GM19452 (cell line): Measurements from ENCODE around the gene YBX2.

Experiments
- ATAC-seq: cut with Tn5 transposase; IDR thresholded peaks from one replicate; pipeline ENCODE4 v1.9.1; 2021; ENCODE audit not compliant: unreplicated experiment

YBX2 gene

DNA sequence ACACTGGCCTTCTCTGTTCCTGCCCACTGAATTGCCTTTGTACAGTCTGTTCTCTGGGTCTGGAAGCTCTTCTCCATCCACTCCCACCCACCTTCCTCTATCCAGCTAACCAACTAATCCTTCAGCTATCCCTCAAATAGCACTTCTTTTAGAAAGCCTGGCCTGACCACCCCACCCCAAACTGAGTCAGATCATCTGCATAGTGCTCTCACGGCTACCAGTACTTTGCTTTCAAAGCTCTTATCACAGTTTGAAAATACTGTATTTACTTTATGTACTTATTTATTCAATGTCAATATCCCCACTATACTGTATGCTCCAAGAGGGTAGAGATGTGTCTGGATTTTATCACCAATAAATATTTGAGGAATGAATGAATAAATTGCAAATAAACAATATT, 27.7 kb downstream of the YBX2 start:
- no peak for ATAC-seq

DNA sequence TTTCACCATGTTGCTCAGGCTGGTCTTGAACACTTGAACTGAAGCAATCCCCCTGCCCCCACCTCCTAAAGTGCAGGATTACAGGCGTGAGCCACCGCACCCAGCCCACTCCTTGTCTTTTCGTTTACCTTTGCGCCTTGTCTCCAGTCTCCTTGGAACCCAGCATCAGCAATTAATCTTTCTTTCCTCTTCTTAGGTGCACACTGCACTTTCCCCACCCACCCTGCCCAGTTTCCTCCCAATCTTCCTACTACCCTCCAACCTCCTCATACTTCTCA, 30.7 kb downstream of the YBX2 start:
- no peak for ATAC-seq

DNA sequence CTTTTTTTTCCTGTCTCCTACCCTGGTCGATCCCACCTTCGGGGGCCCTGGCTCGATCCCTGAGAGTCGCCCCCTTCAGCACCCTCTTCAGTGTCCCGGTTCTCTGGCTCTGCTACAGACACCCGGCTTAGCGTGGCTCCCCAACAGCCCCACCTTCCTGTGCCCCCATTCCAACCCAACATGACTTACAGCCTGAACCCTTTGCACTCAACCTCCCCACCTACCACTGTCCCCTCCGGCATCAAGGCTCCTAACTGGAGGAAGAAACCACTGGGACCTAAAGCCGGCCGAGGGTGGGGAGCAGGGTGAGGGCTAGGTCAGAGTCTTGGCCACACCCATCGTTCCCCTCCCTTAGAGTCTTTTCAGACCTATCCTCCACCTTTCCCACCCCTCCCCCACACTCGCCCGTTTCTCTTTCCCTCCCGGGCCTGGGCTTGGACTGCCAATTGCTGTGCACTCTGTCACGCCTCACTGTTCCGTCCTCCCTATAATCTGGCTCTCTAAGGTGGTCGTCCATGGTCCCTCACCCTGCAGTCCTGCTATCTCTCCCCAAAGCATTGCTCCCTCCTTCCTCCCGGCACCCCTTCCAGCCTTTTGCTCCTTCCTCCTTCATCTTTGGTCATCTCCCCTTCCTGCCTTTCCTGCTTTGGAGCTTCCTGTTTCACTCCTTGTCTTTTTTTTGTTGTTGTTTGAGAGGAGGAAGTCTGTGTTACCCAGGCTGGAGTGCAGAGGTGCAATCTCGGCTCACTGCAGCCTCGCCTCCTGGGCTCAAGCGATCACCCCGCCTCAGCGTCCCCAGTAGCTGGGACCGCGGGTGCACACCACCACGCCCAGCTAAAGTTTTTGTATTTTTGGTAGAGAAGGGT, 31.3 kb downstream of the YBX2 start:
- ATAC-seq = no peak

DNA sequence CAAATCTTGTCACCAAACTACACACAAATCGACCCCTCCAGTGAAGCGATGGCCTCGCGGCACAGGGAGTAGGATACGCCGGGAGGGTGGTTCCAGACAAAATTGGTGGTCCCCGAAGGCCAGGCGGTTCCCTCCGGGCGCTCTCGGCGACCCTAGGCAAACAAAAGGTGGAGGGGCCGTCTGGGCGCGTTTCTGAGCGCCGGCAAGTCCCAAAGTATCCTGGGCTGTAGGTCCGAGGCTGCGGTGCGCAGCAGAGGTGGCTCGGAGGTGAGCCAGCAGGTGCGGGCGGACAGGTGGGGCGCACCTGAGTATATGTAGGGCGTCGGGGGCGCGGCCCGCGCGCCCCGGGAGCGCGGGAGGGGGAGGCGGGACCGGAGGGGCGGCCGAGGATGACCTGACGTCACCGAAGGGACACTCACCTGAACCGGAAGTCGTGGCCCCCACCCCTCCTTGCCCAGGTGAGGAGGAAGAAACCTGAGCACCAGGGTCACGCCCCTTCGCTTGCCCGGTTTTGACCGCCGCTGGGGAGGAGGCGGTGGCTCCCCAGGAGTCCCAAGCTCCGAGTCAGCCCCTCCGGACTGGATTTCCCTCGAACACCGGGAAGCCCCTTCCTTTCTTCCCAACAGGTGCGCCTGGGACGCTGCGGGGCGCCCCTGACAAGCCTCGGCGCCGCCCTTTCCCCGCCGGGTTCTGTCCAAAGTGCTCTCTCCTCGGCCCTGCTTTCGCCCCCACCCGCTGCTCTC, 32.1 kb downstream of the YBX2 start, which contains the start of gene CLDN7:
Gene CLDN7, minus strand, starts transcription at position 287 of the 743 bp plus-strand sequence. CDS start 435 bp downstream, outside the sequence.
- ATAC-seq = no peak

DNA sequence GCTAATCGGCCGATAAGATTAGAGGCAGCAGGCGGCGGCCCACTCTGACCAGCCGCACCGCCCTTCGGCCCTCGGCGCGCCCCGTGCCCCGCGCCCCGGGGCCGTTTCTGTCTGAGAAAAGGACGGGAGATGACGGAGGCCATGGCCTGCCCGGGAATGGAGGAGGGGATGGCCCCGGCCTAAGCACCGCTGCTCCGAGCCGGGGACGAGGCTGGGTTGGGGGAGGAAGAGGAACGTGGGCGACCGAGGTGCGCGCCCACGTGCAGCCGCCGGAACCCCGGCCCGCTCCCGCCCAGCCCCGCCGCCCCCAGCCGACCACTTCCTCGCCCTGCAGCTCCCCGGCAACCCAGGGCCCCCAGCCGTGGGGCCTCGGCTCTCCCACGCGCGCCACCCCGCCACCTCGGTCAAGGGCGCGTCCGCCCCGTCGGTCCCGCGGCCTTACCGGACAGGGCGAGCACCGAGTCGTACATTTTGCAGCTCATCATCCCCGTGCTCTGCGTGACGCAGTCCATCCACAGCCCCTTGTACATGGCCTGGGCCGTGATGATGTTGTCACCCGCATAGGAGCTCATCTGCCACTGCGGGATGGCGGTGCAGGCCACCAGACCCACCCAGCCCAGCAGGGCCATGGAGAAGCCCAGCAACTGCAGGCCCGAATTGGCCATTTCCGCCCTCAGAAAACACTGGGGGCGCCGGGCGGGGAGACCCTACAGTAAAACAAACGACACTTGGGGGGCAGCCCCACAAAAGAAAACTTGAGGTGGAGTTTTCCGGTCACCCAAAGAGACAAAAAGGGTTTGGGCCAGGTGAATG, 32.9 kb downstream of the YBX2 start:
- ATAC-seq = no peak

DNA sequence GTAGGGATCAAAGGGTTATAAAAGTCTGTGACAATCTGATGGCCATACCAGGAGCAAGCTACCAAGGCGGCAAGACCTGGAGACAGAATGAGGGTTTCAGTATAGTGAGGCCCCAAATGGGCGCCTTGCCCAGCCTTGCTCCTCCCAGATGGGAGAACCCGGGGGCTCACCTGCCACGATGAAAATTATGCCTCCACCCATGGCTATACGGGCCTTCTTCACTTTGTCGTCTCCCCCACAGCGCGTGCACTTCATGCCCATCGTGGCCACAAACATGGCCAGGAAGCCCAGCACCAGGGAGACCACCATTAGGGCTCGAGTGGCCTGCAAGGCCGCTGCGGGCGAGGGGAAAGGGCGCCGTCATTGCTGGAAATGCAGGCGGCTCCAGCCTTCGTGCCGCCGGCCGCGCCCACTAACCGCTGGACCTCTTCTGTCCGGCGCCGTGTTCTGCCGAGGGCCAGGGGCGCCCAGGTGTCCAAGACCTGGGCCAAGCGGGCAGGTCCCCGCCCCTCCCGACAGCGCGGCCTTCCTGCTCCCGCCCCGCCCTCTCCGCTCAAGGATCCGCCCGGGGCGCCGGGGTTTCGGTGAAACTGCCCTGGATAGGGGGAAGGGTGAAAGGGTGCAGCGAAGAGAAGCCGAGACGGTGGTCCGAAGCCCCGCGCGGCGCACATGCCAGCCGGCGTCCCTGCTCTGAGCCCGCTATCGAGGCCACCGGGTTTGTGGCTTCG, 33.6 kb downstream of the YBX2 start:
- ATAC-seq = no peak

DNA sequence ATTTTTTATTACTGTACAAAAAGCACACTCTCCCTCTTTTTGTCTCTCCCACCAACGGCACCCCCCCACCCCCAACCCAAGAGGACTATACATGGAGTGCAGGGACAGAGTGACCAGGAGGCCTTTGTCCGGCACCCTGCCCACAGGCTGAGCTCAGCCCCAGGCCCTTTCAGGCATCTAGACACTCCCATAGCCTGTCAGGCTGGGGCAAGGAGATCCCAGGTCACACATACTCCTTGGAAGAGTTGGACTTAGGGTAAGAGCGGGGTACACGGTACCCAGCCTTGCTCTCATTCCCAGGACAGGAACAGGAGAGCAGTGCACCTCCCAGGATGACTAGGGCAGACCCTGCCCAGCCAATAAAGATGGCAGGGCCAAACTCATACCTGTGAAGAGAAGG, 34.3 kb downstream of the YBX2 start:
- ATAC-seq = no peak

DNA sequence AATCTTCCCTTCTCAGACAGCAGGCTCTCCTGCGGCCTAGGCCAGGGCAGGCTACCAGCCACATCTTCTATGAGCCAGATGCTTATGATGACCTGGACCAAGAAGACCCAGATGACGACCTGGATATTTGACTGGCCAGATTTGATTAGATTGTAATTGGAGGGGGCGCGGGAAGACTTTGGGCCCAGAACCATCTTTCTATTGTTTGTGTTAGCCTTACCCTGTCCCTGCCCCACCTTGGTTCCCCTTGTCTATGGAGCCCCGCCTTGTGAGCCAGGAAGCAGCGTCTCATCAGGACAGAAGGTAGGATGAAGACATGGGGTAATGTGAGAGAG, 34.9 kb downstream of the YBX2 start:
- no peak for ATAC-seq

DNA sequence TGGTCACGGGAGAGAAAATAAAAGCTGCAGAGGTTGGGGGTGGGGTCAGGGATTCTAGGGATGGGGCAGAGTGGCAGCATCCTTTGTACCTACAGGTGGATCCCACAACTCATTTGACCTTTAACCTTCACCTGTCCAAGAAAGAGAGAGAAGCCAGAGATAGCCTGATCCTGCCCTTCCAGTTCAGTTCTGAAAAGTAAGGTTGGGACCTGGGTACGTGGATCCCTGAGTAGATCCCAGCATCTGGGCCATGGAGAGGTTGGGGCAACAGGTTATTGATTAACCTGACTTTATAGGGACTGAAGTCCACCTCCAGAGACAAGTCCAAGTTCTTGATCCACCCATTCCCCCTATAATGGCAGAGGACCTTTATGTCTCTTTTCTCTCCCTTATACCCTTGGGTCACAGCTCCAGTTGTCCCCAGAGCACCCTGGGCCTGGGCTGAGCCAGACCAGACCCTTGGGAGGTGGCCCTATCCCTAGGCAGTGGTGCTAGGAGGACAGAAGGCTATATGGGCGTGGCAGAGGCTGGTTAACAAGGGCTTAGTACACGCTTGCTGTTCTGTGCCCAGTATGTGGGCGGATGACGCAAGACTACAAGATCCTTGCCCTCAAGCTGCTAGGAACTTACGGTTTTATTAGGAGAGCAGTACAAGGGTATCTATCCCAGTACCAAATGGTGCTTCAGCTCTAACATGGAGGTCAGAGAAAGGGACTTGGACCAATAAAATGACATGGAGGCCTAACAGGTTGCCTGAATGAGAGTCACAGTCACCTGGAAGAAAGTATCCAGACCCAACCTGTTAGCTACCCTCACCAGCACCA, 35.5 kb downstream of the YBX2 start:
- no peak for ATAC-seq

DNA sequence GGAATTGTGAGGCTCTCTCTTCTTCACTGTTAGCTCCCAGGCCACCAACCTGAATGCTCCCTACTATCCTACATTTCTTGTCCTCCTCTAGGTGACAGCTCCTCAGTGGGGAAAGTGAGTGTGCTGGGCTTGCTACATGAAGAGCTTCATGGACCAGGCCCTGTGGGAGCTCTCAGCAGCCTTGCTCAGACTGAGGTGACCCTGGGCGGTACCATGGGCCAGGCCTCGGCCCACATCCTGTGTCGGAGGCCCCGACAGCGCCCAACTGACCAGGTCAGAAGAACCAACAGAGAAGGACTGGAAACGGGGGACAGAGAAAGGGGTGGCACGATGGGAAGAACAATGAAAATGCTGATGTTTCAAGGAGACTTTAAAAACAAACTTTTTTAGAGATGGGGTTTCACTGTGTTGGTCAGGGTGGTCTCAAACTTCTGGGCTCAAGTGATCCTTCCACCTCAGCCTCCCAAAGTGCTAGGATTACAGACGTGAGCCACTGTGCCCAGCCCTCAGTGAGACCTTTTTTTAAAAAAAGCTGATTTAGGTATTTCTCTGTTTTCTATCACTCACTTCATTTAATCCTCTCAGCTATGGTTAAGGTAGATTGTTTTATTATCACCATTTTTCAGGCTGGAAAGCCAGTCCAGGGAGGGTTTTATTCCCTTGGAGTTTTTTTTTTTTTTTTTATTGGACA, 37.5 kb downstream of the YBX2 start:
- ATAC-seq = no peak

DNA sequence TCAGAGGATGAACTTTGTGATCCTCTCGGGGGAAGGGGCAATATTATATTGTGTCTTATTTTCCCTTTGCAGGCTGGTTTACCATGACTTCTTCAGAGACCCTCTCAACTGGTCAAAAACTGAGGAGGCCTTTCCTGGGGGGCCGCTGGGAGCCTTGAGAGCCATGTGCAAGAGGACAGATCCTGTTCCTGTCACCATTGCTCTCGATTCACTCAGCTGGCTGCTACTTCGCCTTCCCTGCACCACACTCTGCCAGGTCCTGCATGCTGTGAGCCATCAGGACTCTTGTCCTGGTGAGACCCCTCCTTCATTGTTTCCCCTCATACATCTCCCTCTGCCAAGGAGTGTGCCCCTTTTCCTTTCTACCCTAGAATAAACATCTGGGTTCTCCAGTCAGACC, 39.9 kb downstream of the YBX2 start:
- no peak for ATAC-seq

DNA sequence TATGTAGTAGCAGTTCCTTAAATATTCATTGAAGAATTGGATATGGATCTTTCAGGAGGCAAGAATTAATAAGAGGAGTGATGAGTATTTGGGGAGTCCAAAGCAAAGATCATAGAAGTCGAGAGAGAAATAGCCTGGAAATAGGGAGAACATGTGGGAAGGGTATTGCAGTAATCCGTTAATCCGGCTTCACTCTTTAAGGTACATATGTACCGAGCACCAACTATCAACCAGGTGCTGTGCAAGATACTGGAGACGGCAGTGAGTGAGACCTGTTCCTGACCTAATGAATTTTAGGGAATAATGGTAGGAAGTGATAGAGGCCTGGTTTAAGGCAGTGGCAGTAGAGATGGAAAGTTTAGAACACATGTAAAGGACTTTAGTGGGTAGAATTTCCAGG, 41.4 kb downstream of the YBX2 start:
- no peak for ATAC-seq

DNA sequence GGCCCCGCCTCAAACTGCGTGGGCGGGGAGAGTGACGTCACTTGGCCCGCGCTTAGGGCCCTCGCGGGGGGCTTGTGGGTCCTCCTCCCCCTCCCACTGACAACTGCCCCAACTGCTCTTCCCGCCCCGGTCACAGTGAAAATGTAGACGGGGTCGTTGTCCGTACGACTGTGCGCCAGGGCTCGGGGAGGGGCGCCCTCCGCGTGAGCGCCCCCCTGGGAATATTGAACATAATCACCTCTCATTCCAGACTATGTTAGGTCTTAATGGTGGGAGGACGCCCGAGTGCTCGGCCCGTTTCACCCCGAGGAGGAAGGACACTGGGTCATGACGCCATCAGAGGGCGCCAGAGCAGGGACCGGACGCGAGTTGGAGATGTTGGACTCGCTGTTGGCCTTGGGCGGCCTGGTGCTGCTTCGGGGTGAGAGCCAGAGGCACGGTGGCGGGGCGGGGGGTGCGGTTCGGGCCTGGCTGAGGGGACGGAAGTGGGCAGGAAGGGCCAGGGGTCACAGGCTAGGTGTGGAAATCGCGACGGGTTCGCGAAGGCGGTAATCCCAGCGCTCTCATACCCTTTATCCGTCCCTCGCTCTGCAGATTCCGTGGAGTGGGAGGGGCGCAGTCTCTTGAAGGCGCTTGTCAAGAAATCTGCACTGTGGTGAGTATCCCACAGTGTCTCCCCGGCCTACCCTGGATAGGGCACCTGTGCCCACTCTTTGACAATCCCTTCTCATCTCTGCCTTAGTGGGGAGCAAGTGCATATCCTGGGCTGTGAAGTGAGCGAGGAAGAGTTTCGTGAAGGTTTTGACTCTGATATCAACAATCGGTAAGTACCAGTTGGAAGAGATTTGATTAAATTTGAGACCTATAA, 42.0 kb downstream of the YBX2 start, which contains the start of gene ELP5:
Gene ELP5, plus strand, starts transcription at position 40 of the 868 bp plus-strand sequence. Its CDS starts 336 bp downstream, at position 376.
- ATAC-seq = peak; percentile 44

DNA sequence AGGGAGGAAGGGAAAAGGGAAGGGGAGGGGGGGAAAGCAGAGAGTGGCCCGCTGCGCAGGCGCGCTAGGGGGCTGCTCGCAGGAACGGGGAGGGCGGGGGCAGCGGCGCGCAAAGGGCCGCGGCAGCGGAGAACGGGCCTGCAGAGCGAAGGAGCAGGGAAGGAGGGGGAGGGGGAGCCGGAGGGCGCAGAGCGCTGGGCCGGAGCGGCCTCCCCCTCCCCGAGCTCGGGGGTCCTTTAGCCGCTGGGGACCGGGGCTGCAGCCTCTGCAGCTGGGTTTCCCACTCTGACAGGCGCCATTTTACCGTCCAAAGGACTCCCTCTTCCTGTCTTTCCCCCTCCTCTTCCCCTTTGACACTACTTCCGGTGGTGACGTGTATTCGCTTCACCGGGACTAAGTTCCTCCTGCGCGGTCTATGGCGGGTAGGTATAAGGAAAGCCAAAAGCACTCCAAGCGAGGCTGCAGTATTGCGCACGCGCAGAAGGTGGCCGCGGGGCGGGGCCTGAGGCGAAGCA, 42.7 kb downstream of the YBX2 start, which contains the start of gene CTDNEP1:
Gene CTDNEP1, minus strand, starts transcription at position 74 of the 515 bp plus-strand sequence. CDS start 438 bp downstream, outside the sequence.
- peak; percentile 80 for ATAC-seq

DNA sequence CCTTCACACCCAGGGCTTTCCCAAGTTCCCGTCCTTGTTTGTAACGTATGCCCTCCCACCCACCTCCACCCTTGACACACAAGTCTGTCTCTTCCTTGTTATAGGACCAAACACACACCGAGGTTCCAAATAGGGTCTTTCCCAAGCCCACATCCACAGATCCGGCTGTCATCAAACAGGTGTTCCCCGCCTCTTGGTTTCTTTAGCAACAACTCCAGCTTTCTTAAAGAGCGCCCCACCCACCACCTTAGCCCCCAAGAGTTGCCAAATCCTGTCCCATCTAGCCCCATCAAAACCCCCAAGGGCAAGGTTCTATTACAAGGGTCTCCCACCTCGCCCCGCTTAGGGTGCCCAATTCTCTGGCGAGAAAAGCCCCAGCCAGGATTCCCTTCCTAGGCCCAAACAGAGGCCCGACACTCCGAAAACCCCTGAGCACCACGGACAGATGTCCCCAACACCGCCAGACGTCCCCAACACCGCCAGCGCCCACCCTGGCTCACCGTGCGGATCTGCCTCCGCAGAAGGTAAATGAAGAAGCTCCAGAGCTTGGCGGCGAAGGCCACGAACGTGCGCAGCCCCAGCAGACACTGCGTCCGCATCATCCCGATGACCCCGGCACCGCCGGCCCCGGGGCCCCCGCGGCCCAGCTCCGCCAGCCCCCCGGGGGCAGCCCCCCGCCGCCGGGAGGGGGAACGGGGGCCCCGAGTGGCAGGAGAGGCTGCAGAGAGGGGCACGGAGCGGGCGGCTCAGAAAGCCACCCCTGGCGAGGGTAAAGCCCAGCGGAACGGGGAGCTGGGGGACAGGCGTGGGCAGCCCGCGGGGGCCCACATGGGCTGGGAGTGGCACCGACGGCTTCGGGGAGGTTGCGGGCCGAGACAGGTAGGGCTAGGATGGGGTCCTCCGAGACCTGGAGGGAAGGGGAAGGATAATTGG, 43.5 kb downstream of the YBX2 start:
- ATAC-seq = no peak

DNA sequence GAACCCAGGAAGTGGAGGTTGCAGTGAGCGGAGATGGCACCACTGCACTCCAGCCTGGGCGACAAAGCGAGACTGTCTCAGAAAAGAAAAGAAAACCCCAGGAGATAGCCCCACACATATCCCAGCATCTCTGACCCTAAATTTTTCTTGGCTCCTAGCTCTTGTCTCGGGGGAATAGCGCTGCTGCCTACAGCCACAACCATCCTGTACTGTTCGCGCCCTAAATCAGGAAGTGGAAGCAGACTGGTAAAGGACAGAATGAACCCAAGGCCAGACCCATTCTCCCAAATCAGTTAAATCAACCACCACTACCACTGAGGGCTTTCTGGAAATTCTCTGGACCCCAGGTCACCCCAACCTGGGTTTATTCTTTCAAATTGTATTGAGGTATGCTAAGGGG, 44.6 kb downstream of the YBX2 start:
- ATAC-seq = no peak

DNA sequence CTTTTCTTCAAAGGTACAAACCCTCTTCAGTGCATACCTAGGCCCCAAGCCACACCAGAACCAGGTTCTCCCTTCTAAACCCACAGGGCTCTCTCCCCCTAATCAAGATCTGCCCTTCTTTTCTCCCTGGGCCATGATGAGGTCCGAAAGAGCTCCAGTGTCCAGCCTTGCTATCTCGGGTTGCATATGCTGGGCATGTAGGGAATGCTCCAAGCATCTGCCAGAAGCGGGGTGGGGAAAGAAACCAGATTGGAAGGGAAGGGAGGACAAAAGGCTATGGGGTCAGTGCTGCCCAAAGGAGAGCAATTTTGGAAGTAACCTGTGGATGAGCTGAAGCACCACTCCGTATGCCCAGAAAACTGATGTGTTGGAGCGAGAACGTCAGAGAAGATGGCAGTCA, 45.2 kb downstream of the YBX2 start:
- no peak for ATAC-seq
